Stomach (tissue), 4 donors: ENCODE measurements around the gene FOXP3.

Source experiments
- EP300 ChIP-seq: sonication (generic); formaldehyde crosslinking; IDR thresholded peaks from one replicate; pipeline ENCODE4 v1.6.1; 2017; ENCODE audit warnings: antibody characterized with exemption
- POLR2A ChIP-seq, 4 donors: fragments of 450-650 bp; IDR thresholded peaks; one replicate each; pipeline ENCODE4 v1.6.1; 2016; ENCODE audit warnings: antibody characterized with exemption in 4 of 4, control low read depth in 2 of 4, mild to moderate bottlenecking in 1 of 4, moderate library complexity in 1 of 4
- POLR2AphosphoS5 ChIP-seq, 3 donors: sonication (generic); formaldehyde crosslinking; IDR thresholded peaks; one replicate each; pipeline ENCODE4 v1.6.1; 2016; ENCODE audit warnings: antibody characterized with exemption in 3 of 3
- TF ChIP-seq, protein P1 (sequence below), 7 experiments: fragments of 450-650 bp in 4 of 7; fragments of 200-600 bp in 3 of 7; sonication (generic) in 3 of 7; IDR thresholded peaks; one replicate each; pipeline ENCODE4 v1.5.1; 2016 to 2019; ENCODE audit warnings: antibody characterized with exemption in 7 of 7, control low read depth in 2 of 7, mild to moderate bottlenecking in 1 of 7

DNA sequence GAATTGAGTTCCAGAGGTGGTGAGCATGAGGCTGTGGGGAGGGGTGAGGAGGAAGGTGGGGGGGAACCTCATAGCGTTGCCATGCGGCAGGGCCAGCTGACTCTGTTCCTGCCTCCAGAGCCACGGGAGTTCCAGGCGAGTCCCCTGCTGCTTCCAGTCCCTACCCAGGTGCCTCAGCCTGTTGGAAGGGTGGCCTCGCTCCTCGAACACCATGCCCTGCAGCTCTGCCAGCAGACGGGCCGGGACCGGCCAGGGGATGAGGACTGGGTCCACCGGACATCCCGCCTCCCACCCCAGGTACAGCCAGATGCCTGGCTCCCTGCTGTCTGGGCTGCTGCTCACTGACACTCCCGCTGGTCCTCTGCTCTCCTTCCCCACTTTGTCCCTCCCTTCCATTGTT lies 21.3 kb downstream of the FOXP3 start:
- TF ChIP-seq, protein P1, sequence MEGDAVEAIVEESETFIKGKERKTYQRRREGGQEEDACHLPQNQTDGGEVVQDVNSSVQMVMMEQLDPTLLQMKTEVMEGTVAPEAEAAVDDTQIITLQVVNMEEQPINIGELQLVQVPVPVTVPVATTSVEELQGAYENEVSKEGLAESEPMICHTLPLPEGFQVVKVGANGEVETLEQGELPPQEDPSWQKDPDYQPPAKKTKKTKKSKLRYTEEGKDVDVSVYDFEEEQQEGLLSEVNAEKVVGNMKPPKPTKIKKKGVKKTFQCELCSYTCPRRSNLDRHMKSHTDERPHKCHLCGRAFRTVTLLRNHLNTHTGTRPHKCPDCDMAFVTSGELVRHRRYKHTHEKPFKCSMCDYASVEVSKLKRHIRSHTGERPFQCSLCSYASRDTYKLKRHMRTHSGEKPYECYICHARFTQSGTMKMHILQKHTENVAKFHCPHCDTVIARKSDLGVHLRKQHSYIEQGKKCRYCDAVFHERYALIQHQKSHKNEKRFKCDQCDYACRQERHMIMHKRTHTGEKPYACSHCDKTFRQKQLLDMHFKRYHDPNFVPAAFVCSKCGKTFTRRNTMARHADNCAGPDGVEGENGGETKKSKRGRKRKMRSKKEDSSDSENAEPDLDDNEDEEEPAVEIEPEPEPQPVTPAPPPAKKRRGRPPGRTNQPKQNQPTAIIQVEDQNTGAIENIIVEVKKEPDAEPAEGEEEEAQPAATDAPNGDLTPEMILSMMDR (IDR thresholded peaks at IDR 0.05): no peak
- TF ChIP-seq POLR2A (IDR thresholded peaks at IDR 0.05) (no peak), EP300 (no peak), POLR2AphosphoS5 (IDR thresholded peaks at IDR 0.05) (no peak)
